ENCODE data around the gene ERH.
A peak's percentile ranks its signal among the peaks of the same experiment; 100 is the strongest.

The ERH gene

GRCh38 chr14:69355607-69356281 is 42.4 kb downstream of the ERH start:
- DNase-seq = no peak

GRCh38 chr14:69355154-69355597 is 42.9 kb downstream of the ERH start:
- DNase-seq = no peak

GRCh38 chr14:69354383-69355153 is 43.5 kb downstream of the ERH start:
- no peak for DNase-seq

GRCh38 chr14:69353168-69353567 is 44.9 kb downstream of the ERH start:
- DNase-seq = no peak

GRCh38 chr14:69351911-69352310 is 46.2 kb downstream of the ERH start:
- no peak for DNase-seq

- DNase-seq = peak; percentile 9 to 41
Measured at GRCh38 chr14:69351385-69351784, 46.7 kb downstream of the ERH start.

GRCh38 chr14:69350892-69351291 is 47.2 kb downstream of the ERH start:
- DNase-seq = no peak

GRCh38 chr14:69349091-69349777 is 48.9 kb downstream of the ERH start:
- no peak for DNase-seq

GRCh38 chr14:69346710-69347109 is 51.4 kb downstream of the ERH start:
- DNase-seq = no peak

GRCh38 chr14:69345402-69345801 is 52.7 kb downstream of the ERH start:
- no peak for DNase-seq

GRCh38 chr14:69344171-69344570 is 53.9 kb downstream of the ERH start:
- no peak for DNase-seq

- no peak for DNase-seq
Measured at GRCh38 chr14:69342928-69343525, 55.1 kb downstream of the ERH start.

- no peak for DNase-seq
Measured at GRCh38 chr14:69339426-69339825, 58.7 kb downstream of the ERH start.

GRCh38 chr14:69337984-69338383 is 60.1 kb downstream of the ERH start:
- DNase-seq = no peak

GRCh38 chr14:69335371-69335771 is 62.7 kb downstream of the ERH start:
- DNase-seq = no peak

- no peak for DNase-seq
Measured at GRCh38 chr14:69334576-69334975, 63.5 kb downstream of the ERH start.

- no peak for DNase-seq
Measured at GRCh38 chr14:69333791-69334337, 64.2 kb downstream of the ERH start.

GRCh38 chr14:69332782-69333395 is 65.2 kb downstream of the ERH start:
- DNase-seq = no peak

GRCh38 chr14:69331206-69331605 is 66.9 kb downstream of the ERH start:
- no peak for DNase-seq

All from AML-193 (cell line).